Upper lobe of left lung (tissue), 6 donors: ENCODE data around the gene CCHCR1. TPM values are rescaled to one million over a fixed set of nuclear protein-coding genes. Genes with fewer than 3 reads are reported as not detected.

Experiments
- ATAC-seq, 2 donors: fragments of 200-7000 bp; cut with Tn5 transposase; one replicate each; pipeline ENCODE4 v1.9.1; 2022; ENCODE audit warnings: mild to moderate bottlenecking in 2 of 2, moderate library complexity in 2 of 2; ENCODE audit not compliant: low FRiP score in 2 of 2
- DNase-seq, 2 donors: peaks; one replicate each; pipeline ENCODE4 v3.0.0-alpha.2; 2019 to 2020
- H3K27ac ChIP-seq, 4 donors: fragments of 200-600 bp; sonication (generic); one replicate each; pipeline ENCODE4 v1.5.1; 2016 to 2019
- H3K27me3 ChIP-seq, 4 donors: fragments of 200-600 bp; sonication (generic); one replicate each; pipeline ENCODE4 v1.5.1; 2017 to 2019
- H3K36me3 ChIP-seq, 4 donors: fragments of 200-600 bp; sonication (generic); one replicate each; pipeline ENCODE4 v1.5.1; 2016 to 2019
- H3K4me1 ChIP-seq, 4 donors: fragments of 200-600 bp; sonication (generic); one replicate each; pipeline ENCODE4 v1.5.1; 2018 to 2019
- H3K4me3 ChIP-seq, 4 donors: fragments of 200-600 bp; sonication (generic); one replicate each; pipeline ENCODE4 v1.5.1; 2017 to 2019; ENCODE audit warnings: mild to moderate bottlenecking in 2 of 4, moderate library complexity in 1 of 4
- H3K9me3 ChIP-seq, 4 donors: fragments of 200-600 bp; sonication (generic); one replicate each; pipeline ENCODE4 v1.5.1; 2018 to 2019
- EP300 ChIP-seq, 4 donors: sonication (generic); formaldehyde crosslinking; IDR thresholded peaks; one replicate each; pipeline ENCODE4 v1.5.1; 2017; ENCODE audit warnings: antibody characterized with exemption in 4 of 4, control low read depth in 2 of 4
- POLR2A ChIP-seq, 4 donors: fragments of 450-650 bp; IDR thresholded peaks; one replicate each; pipeline ENCODE4 v1.5.1; 2016 to 2017; ENCODE audit warnings: antibody characterized with exemption in 4 of 4, mild to moderate bottlenecking in 2 of 4
- POLR2AphosphoS5 ChIP-seq, 2 donors: sonication (generic); formaldehyde crosslinking; IDR thresholded peaks; one replicate each; pipeline ENCODE4 v1.5.1; 2017; ENCODE audit warnings: antibody characterized with exemption in 2 of 2
- WGBS, 2 donors: methylation state at CpG; one replicate each; pipeline ENCODE4 v1.1.5; 2017 to 2018; 5-methylcytosine and 5-hydroxymethylcytosine counted together
- small RNA-seq, 4 donors: library from RNA; depleted of rRNA; stranded (forward); fragments of <200 nt; gene quantifications; one replicate each; pipeline ENCODE3, GENCODE V24; 2016
- total RNA-seq, 6 donors: library from RNA; depleted of rRNA in 4 of 6; stranded (reverse); fragments of >200 nt in 4 of 6; gene quantifications; one replicate each; pipeline versions ENCODE4 v1.1.0 to v1.2.1, GENCODE V29; 2016 to 2021
- TF ChIP-seq, protein P1 (sequence below), 6 experiments: fragments of 450-650 bp in 4 of 6; fragments of 200-600 bp in 2 of 6; sonication (generic) in 2 of 6; IDR thresholded peaks; one replicate each; pipeline ENCODE4 v1.5.1; 2016 to 2019; ENCODE audit warnings: antibody characterized with exemption in 6 of 6
- donor health status: DM: no; HTN: no; CAD: no; lungs with moderate emphysema.
- donor health status: DM: no; HTN: yes; CAD: no; lungs with severe emphysema.

The CCHCR1 gene
- total RNA-seq, 6 donors from 2014 or later = 5.5 to 83.8 (median 19.5) TPM

DNA sequence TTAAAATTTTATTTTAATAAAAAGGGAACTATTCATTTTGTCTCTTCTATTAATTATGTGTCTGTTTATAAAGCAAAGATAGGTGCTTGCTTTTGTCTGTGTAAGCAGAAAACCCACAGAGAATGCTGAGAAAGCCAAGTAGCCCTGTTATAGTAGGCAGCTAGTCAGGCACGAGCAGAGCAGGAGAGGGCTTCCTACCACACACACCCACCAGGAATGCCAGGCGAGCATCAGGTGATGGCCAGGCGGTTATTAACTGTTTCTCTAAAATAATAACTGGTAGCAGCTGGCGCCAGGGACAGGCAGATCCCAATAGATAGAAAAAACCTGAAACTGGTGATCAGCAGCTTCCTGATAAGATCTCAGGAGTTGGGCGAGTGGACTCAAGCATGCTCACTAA, 60.9 kb downstream of the CCHCR1 start:
- H3K27ac ChIP-seq = no peak overlapping the region
- no peaks in the 10 kb centered on the region for H3K9me3 ChIP-seq
- no peaks in the 10 kb centered on the region for H3K27me3 ChIP-seq
- no peaks in the 10 kb centered on the region for H3K36me3 ChIP-seq
- WGBS, 2 donors = 80 to 88% methylated on average over 5 of the region's 5 CpGs
- peaks cover 21 to 39% (median 29%) of the 10 kb centered on the region in 4 donors for H3K4me1 ChIP-seq
- ATAC-seq (no peak), DNase-seq (no peak)
- TF ChIP-seq EP300 (IDR thresholded peaks at IDR 0.05) (no peak), POLR2AphosphoS5 (IDR thresholded peaks at IDR 0.05) (no peak), POLR2A (IDR thresholded peaks at IDR 0.05) (no peak)
- TF ChIP-seq, protein P1, sequence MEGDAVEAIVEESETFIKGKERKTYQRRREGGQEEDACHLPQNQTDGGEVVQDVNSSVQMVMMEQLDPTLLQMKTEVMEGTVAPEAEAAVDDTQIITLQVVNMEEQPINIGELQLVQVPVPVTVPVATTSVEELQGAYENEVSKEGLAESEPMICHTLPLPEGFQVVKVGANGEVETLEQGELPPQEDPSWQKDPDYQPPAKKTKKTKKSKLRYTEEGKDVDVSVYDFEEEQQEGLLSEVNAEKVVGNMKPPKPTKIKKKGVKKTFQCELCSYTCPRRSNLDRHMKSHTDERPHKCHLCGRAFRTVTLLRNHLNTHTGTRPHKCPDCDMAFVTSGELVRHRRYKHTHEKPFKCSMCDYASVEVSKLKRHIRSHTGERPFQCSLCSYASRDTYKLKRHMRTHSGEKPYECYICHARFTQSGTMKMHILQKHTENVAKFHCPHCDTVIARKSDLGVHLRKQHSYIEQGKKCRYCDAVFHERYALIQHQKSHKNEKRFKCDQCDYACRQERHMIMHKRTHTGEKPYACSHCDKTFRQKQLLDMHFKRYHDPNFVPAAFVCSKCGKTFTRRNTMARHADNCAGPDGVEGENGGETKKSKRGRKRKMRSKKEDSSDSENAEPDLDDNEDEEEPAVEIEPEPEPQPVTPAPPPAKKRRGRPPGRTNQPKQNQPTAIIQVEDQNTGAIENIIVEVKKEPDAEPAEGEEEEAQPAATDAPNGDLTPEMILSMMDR (IDR thresholded peaks at IDR 0.05) = no peak
- no peak overlapping the region for H3K4me3 ChIP-seq

GRCh38 chr6:31096215-31096614, 61.4 kb downstream of the CCHCR1 start:
- no peaks in the 10 kb centered on the region for H3K27me3 ChIP-seq
- H3K4me3 ChIP-seq = no peak overlapping the region
- TF ChIP-seq, protein P1 (IDR thresholded peaks at IDR 0.05) = no peak
- no peak for TF ChIP-seq POLR2A (IDR thresholded peaks at IDR 0.05)
- no peak for TF ChIP-seq POLR2AphosphoS5 (IDR thresholded peaks at IDR 0.05)
- no peak for TF ChIP-seq EP300 (IDR thresholded peaks at IDR 0.05)
- H3K4me1 ChIP-seq = peaks cover 21 to 39% (median 29%) of the 10 kb centered on the region in 4 donors
- 66 to 79% methylated on average over 3 of the region's 3 CpGs for WGBS, 2 donors
- ATAC-seq (no peak), DNase-seq (no peak)
- H3K27ac ChIP-seq = no peak overlapping the region
- no peaks in the 10 kb centered on the region for H3K36me3 ChIP-seq
- H3K9me3 ChIP-seq = no peaks in the 10 kb centered on the region

GRCh38 chr6:31094389-31094881, 63.2 kb downstream of the CCHCR1 start:
- TF ChIP-seq EP300 (IDR thresholded peaks at IDR 0.05) (peak in 1 of 4 donors; percentile 23), POLR2AphosphoS5 (IDR thresholded peaks at IDR 0.05) (peak in 1 of 2 donors; percentile 76)
- TF ChIP-seq, protein P1 (IDR thresholded peaks at IDR 0.05) = no peak
- H3K27me3 ChIP-seq = no peaks in the 10 kb centered on the region
- no peak for DNase-seq
- ATAC-seq = no peak
- H3K27ac ChIP-seq = peak overlapping the region in 3 of 4 donors; percentile 18 to 44 (median 35)
- no peaks in the 10 kb centered on the region for H3K36me3 ChIP-seq
- no peaks in the 10 kb centered on the region for H3K9me3 ChIP-seq
- 25 to 34% methylated on average over 3 of the region's 3 CpGs for WGBS, 2 donors
- H3K4me3 ChIP-seq = no peak overlapping the region
- peaks cover 21 to 39% (median 29%) of the 10 kb centered on the region in 4 donors for H3K4me1 ChIP-seq

- H3K4me1 ChIP-seq = peaks cover 21 to 39% (median 29%) of the 10 kb centered on the region in 4 donors
- 78% methylated on average over 10 to 12 of the region's 12 CpGs for WGBS, 2 donors
- no peak overlapping the region for H3K27ac ChIP-seq
- H3K27me3 ChIP-seq = no peaks in the 10 kb centered on the region
- ATAC-seq (no peak), DNase-seq (no peak)
- TF ChIP-seq, protein P1 (IDR thresholded peaks at IDR 0.05) = no peak
- TF ChIP-seq POLR2A (IDR thresholded peaks at IDR 0.05) (no peak), POLR2AphosphoS5 (IDR thresholded peaks at IDR 0.05) (no peak), EP300 (IDR thresholded peaks at IDR 0.05) (no peak)
- H3K9me3 ChIP-seq = no peaks in the 10 kb centered on the region
- H3K4me3 ChIP-seq = no peak overlapping the region
- no peaks in the 10 kb centered on the region for H3K36me3 ChIP-seq
Measured at GRCh38 chr6:31092769-31093505, 64.7 kb downstream of the CCHCR1 start.

Small RNA genes lying within 50 kb of the gene (small RNA-seq; reads per million reads assigned to genes)
- 0 reads per million in 4 donors for gene POLR2LP1

Other genes starting within 250 kb of the CCHCR1 start
- 10 to 100 TPM; 10.1 to 47.6 (median 27.6) TPM for gene GTF2H4, start 249.6 kb downstream of the CCHCR1 start, total RNA-seq
- gene VARS2, start 243.6 kb downstream of the CCHCR1 start, total RNA-seq = 10 to 100 TPM; 23.0 to 56.6 (median 29.5) TPM
- 100 to 1,000 TPM in 5 of 6 donors, 10 to 100 TPM in 1; 80.7 to 511 (median 229) TPM for gene SFTA2, start 225.6 kb downstream of the CCHCR1 start, total RNA-seq
- gene MUCL3, start 216.8 kb downstream of the CCHCR1 start, total RNA-seq = 10 to 100 TPM in 2 of 6 donors, 1 to 10 TPM in 4; 1.8 to 38.8 (median 5.0) TPM
- 1 to 10 TPM; 2.1 to 5.2 (median 3.6) TPM for gene MUC21, start 174.1 kb downstream of the CCHCR1 start, total RNA-seq
- gene MUC22, start 147.3 kb downstream of the CCHCR1 start, total RNA-seq = under 1 TPM in 3 of 6 donors, not detected in 3; 0.06 to 0.15 (median 0.07) TPM
- gene C6orf15, start 45.2 kb downstream of the CCHCR1 start, total RNA-seq = not detected
- gene PSORS1C1, start 43.0 kb downstream of the CCHCR1 start, total RNA-seq = 1 to 10 TPM; 3.2 to 9.4 (median 4.4) TPM
- gene CDSN, start 37.4 kb downstream of the CCHCR1 start, total RNA-seq = not detected
- gene PSORS1C2, start 18.7 kb downstream of the CCHCR1 start, total RNA-seq = not detected
- gene TCF19, start 787 bp upstream of the CCHCR1 start, total RNA-seq = 10 to 100 TPM in 1 of 6 donors, 1 to 10 TPM in 5; 4.2 to 10.0 (median 5.3) TPM
- 10 to 100 TPM in 2 of 6 donors, 1 to 10 TPM in 4; 4.1 to 13.6 (median 5.7) TPM for gene POU5F1, start 12.9 kb upstream of the CCHCR1 start, total RNA-seq
- 1,000 to 10,000 TPM in 3 of 6 donors, 100 to 1,000 TPM in 3; 752 to 1,434 (median 1,132) TPM for gene HLA-C, start 114.3 kb upstream of the CCHCR1 start, total RNA-seq
- gene HLA-B, start 199.4 kb upstream of the CCHCR1 start, total RNA-seq = 1,000 to 10,000 TPM; 1,716 to 2,968 (median 2,484) TPM
- 10 to 100 TPM; 21.6 to 81.7 (median 31.4) TPM for gene MICA, start 245.8 kb upstream of the CCHCR1 start, total RNA-seq